Heart right ventricle (tissue), 16 donors: Measurements from ENCODE around the gene SGK1. TPM values are rescaled to one million over a fixed set of nuclear protein-coding genes. Genes with fewer than 3 reads are reported as not detected.
"Not testable (repeated sequence)": the region's sequence is repeated elsewhere in the genome, so short reads cannot be mapped to it uniquely, and the experiment has no call there.

Experiments
- ATAC-seq, 8 donors: fragments of 200-7000 bp; cut with Tn5 transposase; one replicate each; pipeline ENCODE4 v1.9.1; 2020; ENCODE audit warnings: mild to moderate bottlenecking in 8 of 8, moderate library complexity in 8 of 8, moderate number of reproducible peaks in 1 of 8
- DNase-seq, 2 donors: peaks; one replicate each; pipeline ENCODE4 v3.0.0-alpha.2; 2020
- H3K27ac ChIP-seq, 10 donors: fragments of 200-600 bp; sonication (generic) in 2 of 10; one replicate each; pipeline versions ENCODE4 v1.5.0 to v1.8.0; 2020 to 2022; ENCODE audit warnings: mild to moderate bottlenecking in 3 of 10
- H3K27me3 ChIP-seq, 7 donors: fragments of 200-600 bp; one replicate each; pipeline ENCODE4 v1.8.0; 2021 to 2022; ENCODE audit warnings: mild to moderate bottlenecking in 2 of 7
- H3K36me3 ChIP-seq, 9 donors: fragments of 200-600 bp; sonication (generic) in 1 of 9; one replicate each; pipeline versions ENCODE4 v1.5.0 to v1.8.0; 2020 to 2022; ENCODE audit warnings: mild to moderate bottlenecking in 2 of 9
- H3K4me1 ChIP-seq, 9 donors: fragments of 200-600 bp; sonication (generic) in 1 of 9; one replicate each; pipeline versions ENCODE4 v1.5.0 to v1.8.0; 2020 to 2022; ENCODE audit warnings: mild to moderate bottlenecking in 4 of 9
- H3K4me3 ChIP-seq, 10 donors: fragments of 200-600 bp; sonication (generic) in 2 of 10; one replicate each; pipeline versions ENCODE4 v1.5.0 to v1.8.0; 2020 to 2022; ENCODE audit warnings: mild to moderate bottlenecking in 7 of 10, moderate library complexity in 2 of 10
- H3K9me3 ChIP-seq, 11 donors: fragments of 200-600 bp in 10 of 11; sonication (generic) in 2 of 11; one replicate each; pipeline versions ENCODE4 v1.5.0 to v1.8.0; 2013 to 2022; ENCODE audit warnings: mild to moderate bottlenecking in 2 of 11, control low read depth in 1 of 11, moderate library complexity in 1 of 11
- WGBS, 2 donors: extraction: QIAGEN DNeasy Blood & Tissue Kit; methylation state at CpG; one replicate each; pipeline ENCODE4 v1.1.7; 2013; ENCODE audit warnings: inconsistent platforms in 1 of 2; 5-methylcytosine and 5-hydroxymethylcytosine counted together
- intact Hi-C, 10 donors: fragments of 100-400 bp; cut with DNase I; formaldehyde crosslinking; loops; one replicate each; pipeline versions ENCODE4 v1.11.1 to v1.14.2; 2022
- polyA plus RNA-seq, 2 donors: library from polyadenylated mRNA; stranded (reverse); fragments of 200-250 nt; gene quantifications; one replicate each; pipeline ENCODE4 v1.2.3, GENCODE V29; 2013
- total RNA-seq, 10 donors: library from RNA; stranded (reverse); fragmentation: NEBNext Ultra II Directional in 3 of 10; extraction: Animal tissue kit (Norgen Biotek cat#: 25700) in 3 of 10; gene quantifications; one replicate each; pipeline versions ENCODE4 v1.2.1 to v1.2.4, GENCODE V29; 2021 to 2023
- TF ChIP-seq, protein P1 (sequence below), 9 donors: fragments of 200-600 bp; sonication (generic) in 2 of 9; IDR thresholded peaks; one replicate each; pipeline versions ENCODE4 v1.5.0 to v1.8.0; 2021 to 2022; ENCODE audit warnings: antibody characterized with exemption in 9 of 9, mild to moderate bottlenecking in 5 of 9, moderate library complexity in 1 of 9
- donor health status: Arrhythmogenic right ventricular cardiomyopathy.
- donor health status: ischemic (EF 13 %, LVEDD 7.1; RV severe dilation, severe dysfunction).
- donor health status: healthy with polysubstance abuse.
- donor health status: DM: no; HTN: yes; CAD: no.
- donor health status: DM: no; HTN: no; CAD: no.
- donor health status: ischemic (EF 25% LVEDD 6.9; RV normal size, moderate dysfunction).
- donor health status: ischemic (EF 25% LVEDD 5.7; RV mildly dilated, moderate dysfunction).
- donor health status: healthy.
- donor health status: DM: yes; HTN: yes; CAD: no.
- donor health status: Ischemic cardiomyopathy.
- donor health status: ischemic (EF 35%, LVEDD 5.7; RV mildly dilated, moderate dysfunction).
- donor health status: nonischemic (EF 11% LVEDD 7.7; RV severe dilation, severe dysfunction).
- donor health status: DM: yes; HTN: yes; CAD: no.
- donor health status: PGD.
- donor health status: ischemic (EF 29% LVEDD 5.4; RV normal size, mild dysfunction).
- donor health status: nonischemic (EF 23%, LVEDD 6.1; RV moderate dilation, normal function).

Gene SGK1
- total and polyA plus RNA-seq, 12 donors: 22.5 to 140 (median 43.6) TPM

- WGBS, 2 donors: 83 to 89% methylated on average over 5 of the region's 5 CpGs
- no peak for ATAC-seq
These were observed 56.1 kb downstream of the SGK1 start for GRCh38 chr6:134261766-134262165.

DNA sequence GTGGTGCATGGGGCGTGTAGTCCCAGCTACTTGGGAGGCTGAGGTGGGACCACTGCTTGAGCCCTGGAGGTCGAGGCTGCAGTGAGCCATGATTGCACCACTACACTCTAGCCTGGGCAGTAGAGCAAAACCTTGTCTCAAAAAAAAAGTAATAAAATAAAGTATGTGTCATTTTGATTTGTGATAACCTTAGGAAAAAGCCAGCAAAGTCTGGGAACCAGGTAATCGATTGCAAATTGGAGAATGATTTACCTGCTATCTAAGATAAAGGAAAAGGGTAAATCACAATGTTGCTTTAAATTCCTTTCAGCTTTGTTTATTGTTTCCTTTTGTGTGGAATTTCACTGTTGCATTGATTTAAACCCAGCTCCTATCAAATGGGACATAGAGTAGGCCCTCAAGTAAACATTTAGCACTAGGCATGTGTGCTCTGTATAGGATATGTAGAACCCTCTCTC is 59.0 kb downstream of the SGK1 start:
- no peaks in the 10 kb centered on the region for H3K9me3 ChIP-seq
- ATAC-seq (no peak), DNase-seq (no peak)
- H3K4me3 ChIP-seq: no peak overlapping the region
- H3K27me3 ChIP-seq: no peaks in the 10 kb centered on the region
- no peak overlapping the region for H3K27ac ChIP-seq
- H3K4me1 ChIP-seq: no peaks in the 10 kb centered on the region
- intact Hi-C loops: no loop called here
- 96 to 99% methylated on average over 3 of the region's 3 CpGs for WGBS, 2 donors
- no peaks in the 10 kb centered on the region for H3K36me3 ChIP-seq
- TF ChIP-seq, protein P1, sequence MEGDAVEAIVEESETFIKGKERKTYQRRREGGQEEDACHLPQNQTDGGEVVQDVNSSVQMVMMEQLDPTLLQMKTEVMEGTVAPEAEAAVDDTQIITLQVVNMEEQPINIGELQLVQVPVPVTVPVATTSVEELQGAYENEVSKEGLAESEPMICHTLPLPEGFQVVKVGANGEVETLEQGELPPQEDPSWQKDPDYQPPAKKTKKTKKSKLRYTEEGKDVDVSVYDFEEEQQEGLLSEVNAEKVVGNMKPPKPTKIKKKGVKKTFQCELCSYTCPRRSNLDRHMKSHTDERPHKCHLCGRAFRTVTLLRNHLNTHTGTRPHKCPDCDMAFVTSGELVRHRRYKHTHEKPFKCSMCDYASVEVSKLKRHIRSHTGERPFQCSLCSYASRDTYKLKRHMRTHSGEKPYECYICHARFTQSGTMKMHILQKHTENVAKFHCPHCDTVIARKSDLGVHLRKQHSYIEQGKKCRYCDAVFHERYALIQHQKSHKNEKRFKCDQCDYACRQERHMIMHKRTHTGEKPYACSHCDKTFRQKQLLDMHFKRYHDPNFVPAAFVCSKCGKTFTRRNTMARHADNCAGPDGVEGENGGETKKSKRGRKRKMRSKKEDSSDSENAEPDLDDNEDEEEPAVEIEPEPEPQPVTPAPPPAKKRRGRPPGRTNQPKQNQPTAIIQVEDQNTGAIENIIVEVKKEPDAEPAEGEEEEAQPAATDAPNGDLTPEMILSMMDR (IDR thresholded peaks at IDR 0.05): no peak

More at GRCh38 chr6:134261766-134262165, 56.1 kb downstream of the SGK1 start:
- TF ChIP-seq, protein P1 (IDR thresholded peaks at IDR 0.05): no peak
- H3K27ac ChIP-seq: no peak overlapping the region
- no peaks in the 10 kb centered on the region for H3K9me3 ChIP-seq
- no peaks in the 10 kb centered on the region for H3K4me1 ChIP-seq
- no peak for DNase-seq
- H3K36me3 ChIP-seq: no peaks in the 10 kb centered on the region
- intact Hi-C loops: no loop called here
- H3K27me3 ChIP-seq: no peaks in the 10 kb centered on the region
- no peak overlapping the region for H3K4me3 ChIP-seq

DNA sequence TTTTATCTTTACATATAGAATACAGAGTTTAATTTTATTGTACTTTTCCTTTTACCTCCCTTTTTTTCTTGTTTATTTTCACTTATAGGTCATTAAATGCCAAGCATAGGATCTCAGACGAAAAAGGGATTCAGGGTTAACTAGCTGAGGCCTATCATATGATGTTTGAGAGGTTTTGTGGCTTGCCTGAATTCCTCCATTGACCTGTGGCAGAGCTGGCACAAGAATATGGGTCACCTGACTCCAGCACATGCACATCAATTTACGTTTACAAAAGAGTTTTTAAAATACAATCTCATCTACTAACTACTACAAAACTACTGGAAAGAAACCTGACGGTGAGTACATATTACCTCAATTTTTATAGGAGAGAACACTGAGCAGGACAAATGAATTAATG is 60.4 kb downstream of the SGK1 start:
- TF ChIP-seq, protein P1 (IDR thresholded peaks at IDR 0.05): no peak
- Histone ChIP-seq H3K4me3 (no peak overlapping the region), H3K27me3 (no peaks in the 10 kb centered on the region), H3K9me3 (no peaks in the 10 kb centered on the region), H3K36me3 (no peaks in the 10 kb centered on the region), H3K27ac (no peak overlapping the region), H3K4me1 (no peaks in the 10 kb centered on the region)
- DNase-seq (no peak), ATAC-seq (no peak)
- intact Hi-C loops: no loop called here
- 95 to 96% methylated on average over 3 of the region's 3 CpGs for WGBS, 2 donors

- intact Hi-C loops: no loop called here
- ATAC-seq (no peak), DNase-seq (no peak)
- Histone ChIP-seq H3K27me3 (no peaks in the 10 kb centered on the region), H3K36me3 (no peaks in the 10 kb centered on the region), H3K27ac (no peak overlapping the region), H3K9me3 (no peaks in the 10 kb centered on the region), H3K4me3 (no peak overlapping the region), H3K4me1 (peaks cover 0 to under 1% (median 0%) of the 10 kb centered on the region in 9 donors)
- 96 to 97% methylated on average over 8 of the region's 8 CpGs for WGBS, 2 donors
- TF ChIP-seq, protein P1 (IDR thresholded peaks at IDR 0.05): no peak
These were observed 61.0 kb downstream of the SGK1 start for GRCh38 chr6:134256862-134257261.

GRCh38 chr6:134255280-134255679 is 62.6 kb downstream of the SGK1 start:
- ATAC-seq, DNase-seq, H3K36me3 ChIP-seq, intact Hi-C loops, H3K27me3 ChIP-seq, H3K27ac ChIP-seq, H3K4me3 ChIP-seq, H3K9me3 ChIP-seq: not testable (repeated sequence)
- H3K4me1 ChIP-seq: peaks cover 0 to 15% (median 4%) of the 10 kb centered on the region in 9 donors
- WGBS, 2 donors: 99 to 100% methylated on average over 2 of the region's 2 CpGs
